ENCODE measurements around the gene PLXNB3. TPM values are rescaled to one million over a fixed set of nuclear protein-coding genes. Genes with fewer than 3 reads are reported as not detected.
A peak's percentile ranks its signal among the peaks of the same experiment; 100 is the strongest.

Gene PLXNB3
- total and polyA plus RNA-seq, 2 of the 13 experiments (the other 11 are each of a cell fraction or from before 2014, with no cell fraction given): 3.0 to 6.9 TPM

- TF ChIP-seq ZBTB2 (CRISPR knock-in tag; IDR thresholded peaks at IDR 0.05; ENCODE audit: low read depth) (no peak; the same call in 1 of the 2 replicates), ZNF672 (CRISPR knock-in tag; IDR thresholded peaks at IDR 0.05) (no peak), ZNF446 (CRISPR knock-in tag; IDR thresholded peaks at IDR 0.05) (no peak), AKAP8 (CRISPR knock-in tag; IDR thresholded peaks at IDR 0.05) (peak; percentile 82; the same call in 1 of the 2 replicates), STAT5B (CRISPR knock-in tag; IDR thresholded peaks at IDR 0.05) (no peak), CENPBD1 (CRISPR knock-in tag; IDR thresholded peaks at IDR 0.05; ENCODE audit: borderline replicate concordance, low read depth) (no peak), GABPA (IDR thresholded peaks at IDR 0.05; ENCODE audit: low read depth, low read length) (no peak), GABPA (CRISPR knock-in tag; IDR thresholded peaks at IDR 0.05; ENCODE audit: low read depth) (peak; percentile 22; the same call in 1 of the 2 replicates), MAZ (IDR thresholded peaks at IDR 0.05; ENCODE audit: borderline replicate concordance, low read depth, low read length) (0 out of 2 replicates have a peak, but pooled peaks have one; percentile 42), MAZ (CRISPR knock-in tag; IDR thresholded peaks at IDR 0.05; ENCODE audit: low read depth) (no peak; the same call in 1 of the 2 replicates), E2F2 (CRISPR knock-in tag; IDR thresholded peaks at IDR 0.05; ENCODE audit: borderline replicate concordance) (no peak), ZNF577 (CRISPR knock-in tag; IDR thresholded peaks at IDR 0.05; ENCODE audit: borderline replicate concordance, low read depth) (no peak), GTF3A (CRISPR knock-in tag; conservative IDR thresholded peaks at IDR 0.05) (no peak), ZNF12 (CRISPR knock-in tag; IDR thresholded peaks at IDR 0.05) (peak; percentile 38; the same call in 1 of the 2 replicates), PCBP1 (IDR thresholded peaks at IDR 0.05; ENCODE audit: borderline replicate concordance, low read depth, low read length) (0 out of 2 replicates have a peak, but pooled peaks have one; percentile 57), POGK (CRISPR knock-in tag; conservative IDR thresholded peaks at IDR 0.05) (no peak; the same call in 1 of the 2 replicates), CERS6 (CRISPR knock-in tag; IDR thresholded peaks at IDR 0.05) (no peak), ZNF784 (CRISPR knock-in tag; IDR thresholded peaks at IDR 0.05; ENCODE audit: borderline replicate concordance) (no peak), ZBTB43 (CRISPR knock-in tag; conservative IDR thresholded peaks at IDR 0.05) (no peak)
Observed at GRCh38 chrX:153726286-153727122, 37.5 kb upstream of the PLXNB3 start (continued).

Data from HepG2 (cell line).